ENCODE data around the gene SLC25A13.
"Not testable (repeated sequence)": the region's sequence is repeated elsewhere in the genome, so short reads cannot be mapped to it uniquely, and the experiment has no call there.

Gene SLC25A13

GRCh38 chr7:96196676-96197075, 125.2 kb downstream of the SLC25A13 start:
- DNase-seq: no peak

GRCh38 chr7:96189129-96189820, 132.6 kb downstream of the SLC25A13 start:
- DNase-seq: no peak

GRCh38 chr7:96188591-96188991, 133.3 kb downstream of the SLC25A13 start:
- DNase-seq: no peak

GRCh38 chr7:96188174-96188581, 133.7 kb downstream of the SLC25A13 start:
- DNase-seq: no peak

- no peak for DNase-seq
Observed at GRCh38 chr7:96187735-96188134, 134.2 kb downstream of the SLC25A13 start.

- DNase-seq: no peak
Observed at GRCh38 chr7:96184783-96185182, 137.1 kb downstream of the SLC25A13 start.

GRCh38 chr7:96183163-96183670, 138.7 kb downstream of the SLC25A13 start:
- no peak for DNase-seq

GRCh38 chr7:96182424-96183158, 139.3 kb downstream of the SLC25A13 start:
- DNase-seq: no peak

GRCh38 chr7:96181174-96181573, 140.7 kb downstream of the SLC25A13 start:
- no peak for DNase-seq

GRCh38 chr7:96179837-96180236, 142.1 kb downstream of the SLC25A13 start:
- no peak for DNase-seq

- no peak for DNase-seq
Observed at GRCh38 chr7:96179341-96179740, 142.6 kb downstream of the SLC25A13 start.

GRCh38 chr7:96178581-96178980, 143.3 kb downstream of the SLC25A13 start:
- no peak for DNase-seq

- no peak for DNase-seq
Observed at GRCh38 chr7:96177353-96177752, 144.5 kb downstream of the SLC25A13 start.

GRCh38 chr7:96174812-96175211, 147.1 kb downstream of the SLC25A13 start:
- DNase-seq: no peak

GRCh38 chr7:96173781-96174180, 148.1 kb downstream of the SLC25A13 start:
- DNase-seq: no peak

- DNase-seq: no peak
Observed at GRCh38 chr7:96169439-96169838, 152.5 kb downstream of the SLC25A13 start.

- DNase-seq: no peak
Observed at GRCh38 chr7:96167424-96167823, 154.5 kb downstream of the SLC25A13 start.

GRCh38 chr7:96161897-96162296, 160.0 kb downstream of the SLC25A13 start:
- no peak for DNase-seq

GRCh38 chr7:96157856-96158255, 164.0 kb downstream of the SLC25A13 start:
- no peak for DNase-seq

GRCh38 chr7:96154506-96154905, 167.4 kb downstream of the SLC25A13 start:
- DNase-seq: not testable (repeated sequence)

- no peak for DNase-seq
Observed at GRCh38 chr7:96152706-96153105, 169.2 kb downstream of the SLC25A13 start.

GRCh38 chr7:96151889-96152288, 170.0 kb downstream of the SLC25A13 start:
- no peak for DNase-seq

- no peak for DNase-seq
Observed at GRCh38 chr7:96144260-96144526, 177.7 kb downstream of the SLC25A13 start.

- DNase-seq: no peak
Observed at GRCh38 chr7:96143495-96144259, 178.2 kb downstream of the SLC25A13 start.
